ENCODE results near the gene FOXR2. TPM values are rescaled to one million over a fixed set of nuclear protein-coding genes. Genes with fewer than 3 reads are reported as not detected.

Gene FOXR2
- not detected for total RNA-seq
- long read RNA-seq, donor 1: 0 reads
- long read RNA-seq, donor 2: 0 reads

DNA sequence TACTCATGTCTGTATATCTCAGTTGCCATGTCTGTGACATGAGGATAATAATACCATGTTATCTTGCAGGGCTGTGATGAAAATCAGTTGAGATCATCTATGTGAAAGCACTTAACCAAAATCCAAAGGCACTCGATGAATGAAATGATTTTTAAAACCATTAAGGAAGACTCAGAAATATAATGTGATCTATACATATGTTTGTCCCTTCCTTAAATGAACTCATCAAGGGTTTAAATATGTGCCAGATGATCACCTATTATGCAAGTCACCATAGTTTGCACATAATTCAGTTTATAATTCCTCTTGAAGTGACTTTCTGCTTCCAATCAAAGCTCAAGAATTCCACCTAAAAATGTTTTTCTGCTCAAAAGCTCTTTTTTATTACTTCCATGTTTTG, at the start of gene FOXR2:
FOXR2 (plus strand) TSS at position 301 of the 400 bp plus-strand sequence. CDS start 312 bp downstream, outside the sequence.
- intact Hi-C loops (cut with DNase I): no loop called here
- no peak for DNase-seq (ENCODE audit: low spot score)

GRCh38 chrX:55579115-55579514, 44.1 kb upstream of the FOXR2 start:
- no peak for DNase-seq (ENCODE audit: low spot score)
- intact Hi-C loops (cut with DNase I): no loop called here

GRCh38 chrX:55582447-55582846, 40.8 kb upstream of the FOXR2 start:
- DNase-seq (ENCODE audit: low spot score): no peak
- intact Hi-C loops (cut with DNase I): no loop called here

DNA sequence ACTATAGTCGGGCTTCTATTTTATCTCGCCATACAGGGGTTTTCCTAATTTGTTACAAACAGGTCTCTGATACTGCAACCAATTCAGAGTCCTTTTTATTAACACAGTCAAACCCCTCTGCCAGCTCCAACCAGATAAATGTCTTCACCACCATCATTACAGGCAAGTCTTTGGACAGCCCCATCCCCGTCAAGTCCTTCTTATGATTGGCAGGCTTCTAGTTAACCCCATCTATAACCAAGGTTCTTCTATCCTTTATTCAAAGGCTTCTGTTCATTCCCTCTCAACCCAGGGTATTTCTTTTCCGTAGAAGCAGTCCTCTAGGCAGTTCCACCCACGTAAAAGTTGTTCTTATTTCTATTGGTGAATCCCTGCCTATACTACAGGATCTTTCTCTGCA, 29.9 kb upstream of the FOXR2 start:
- intact Hi-C loops (cut with DNase I): no loop called here

GRCh38 chrX:55593756-55594257, 29.4 kb upstream of the FOXR2 start:
- DNase-seq (ENCODE audit: low spot score): no peak
- intact Hi-C loops (cut with DNase I): no loop called here

More for the DNA sequence above, 29.9 kb upstream of the FOXR2 start:
- no peak for DNase-seq (ENCODE audit: low spot score)

- intact Hi-C loops (cut with DNase I): no loop called here
- DNase-seq (ENCODE audit: low spot score): no peak
Measured at GRCh38 chrX:55598333-55598732, 24.9 kb upstream of the FOXR2 start.

- no peak for DNase-seq (ENCODE audit: low spot score)
- intact Hi-C loops (cut with DNase I): no loop called here
Measured at GRCh38 chrX:55619547-55619946, 3.7 kb upstream of the FOXR2 start.

DNA sequence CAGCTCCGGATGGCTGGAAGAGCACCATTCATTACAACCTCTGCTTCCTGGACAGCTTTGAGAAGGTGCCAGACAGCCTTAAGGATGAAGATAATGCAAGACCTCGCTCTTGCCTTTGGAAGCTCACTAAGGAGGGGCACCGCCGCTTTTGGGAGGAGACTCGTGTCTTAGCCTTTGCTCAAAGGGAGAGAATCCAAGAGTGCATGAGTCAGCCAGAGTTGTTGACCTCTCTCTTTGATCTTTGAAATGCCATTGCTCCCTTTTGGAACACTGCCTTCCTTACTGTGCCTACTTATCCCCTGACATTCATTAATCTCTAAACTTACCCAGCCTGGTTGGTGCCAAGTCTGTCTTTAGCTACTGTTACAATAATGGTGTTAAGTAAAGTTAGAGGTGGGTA, 1.2 kb downstream of the FOXR2 start:
- intact Hi-C loops (cut with DNase I): no loop called here
- no peak for DNase-seq (ENCODE audit: low spot score)

GRCh38 chrX:55636109-55636508, 12.9 kb downstream of the FOXR2 start:
- intact Hi-C loops (cut with DNase I): no loop called here
- no peak for DNase-seq (ENCODE audit: low spot score)

GRCh38 chrX:55638933-55639332, 15.7 kb downstream of the FOXR2 start:
- intact Hi-C loops (cut with DNase I): no loop called here
- no peak for DNase-seq (ENCODE audit: low spot score)

GRCh38 chrX:55640854-55641253, 17.7 kb downstream of the FOXR2 start:
- no peak for DNase-seq (ENCODE audit: low spot score)
- intact Hi-C loops (cut with DNase I): no loop called here

GRCh38 chrX:55648434-55648833, 25.2 kb downstream of the FOXR2 start:
- intact Hi-C loops (cut with DNase I): no loop called here
- DNase-seq (ENCODE audit: low spot score): no peak

- intact Hi-C loops (cut with DNase I): no loop called here
- DNase-seq (ENCODE audit: low spot score): no peak
Measured at GRCh38 chrX:55659931-55660330, 36.7 kb downstream of the FOXR2 start.

- intact Hi-C loops (cut with DNase I): no loop called here
Measured at GRCh38 chrX:55663584-55663983, 40.4 kb downstream of the FOXR2 start.

DNA sequence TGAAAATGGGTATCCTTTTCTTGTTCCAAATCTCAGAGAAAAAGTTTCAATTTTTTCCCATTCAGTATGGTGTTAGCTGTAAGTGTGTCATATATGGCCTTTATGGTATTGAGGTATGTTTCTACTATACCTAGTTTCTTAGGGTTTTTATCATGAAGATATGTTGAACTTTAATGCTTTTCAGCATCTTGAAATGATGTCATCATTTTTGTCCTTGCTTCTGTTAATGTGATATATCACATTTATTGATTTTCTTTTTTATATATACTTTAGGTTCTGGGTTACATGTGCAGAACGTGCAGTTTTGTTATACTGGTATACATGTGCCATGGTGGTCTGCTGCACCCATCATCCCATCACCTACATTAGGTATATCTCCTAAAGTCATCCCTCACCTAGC, 44.9 kb downstream of the FOXR2 start:
- intact Hi-C loops (cut with DNase I): no loop called here
- DNase-seq (ENCODE audit: low spot score): no peak

More at GRCh38 chrX:55663584-55663983, 40.4 kb downstream of the FOXR2 start:
- no peak for DNase-seq (ENCODE audit: low spot score)

Other genes with a start within 250 kb of the FOXR2 start
- 10 to 100 TPM; 31.9 to 33.7 TPM for gene MAGEH1, start 171.3 kb upstream of the FOXR2 start, total RNA-seq
- 1 to 10 TPM; 2.0 to 2.7 TPM for gene USP51, start 133.6 kb upstream of the FOXR2 start, total RNA-seq
- gene RRAGB, start 94.3 kb downstream of the FOXR2 start, total RNA-seq: 10 to 100 TPM; 16.6 to 19.3 TPM

Measured in posterior vena cava (tissue), 2 donors.